K562 (cell line): Measurements from ENCODE around the gene HLA-E. TPM values are rescaled to one million over a fixed set of nuclear protein-coding genes. Genes with fewer than 3 reads are reported as not detected.

Experiments
- ARID1B ChIP-seq: fragments of 450-650 bp; IDR thresholded peaks from 2 replicates; pipeline ENCODE4 v1.6.1; 2016; ENCODE audit warnings: antibody characterized with exemption, mild to moderate bottlenecking, inconsistent platforms
- E2F3 ChIP-seq: fragments of 250-450 bp; sonication (Bioruptor Pico); IDR thresholded peaks from 2 replicates; pipeline ENCODE4 v1.4.0; 2020; ENCODE audit warnings: mild to moderate bottlenecking
- EP300 ChIP-seq: IDR thresholded peaks from 2 replicates; pipeline ENCODE4 v1.6.1; 2012; ENCODE audit warnings: low read length, improper control_type of control experiment
- ESRRA ChIP-seq: fragments of 450-650 bp; IDR thresholded peaks from 2 replicates; pipeline ENCODE4 v1.6.1; 2014; ENCODE audit warnings: low read depth, mild to moderate bottlenecking, moderate library complexity, borderline replicate concordance
- FOXM1 ChIP-seq, 2 experiments: fragments of 450-650 bp in 1 of 2; sonication (generic) in 1 of 2; formaldehyde crosslinking in 1 of 2; IDR thresholded peaks; 2 replicates each; pipeline versions ENCODE4 v1.6.1 to v1.9.0; 2017 to 2022; ENCODE audit warnings: low read depth in 2 of 2, mild to moderate bottlenecking in 2 of 2, missing genetic modification reagents in 1 of 2, moderate library complexity in 1 of 2
- LEF1 ChIP-seq: fragments of 450-650 bp; IDR thresholded peaks from 2 replicates; pipeline ENCODE4 v1.6.1; 2016; ENCODE audit warnings: mild to moderate bottlenecking
- MTF1 ChIP-seq: fragments of 250-450 bp; sonication (Bioruptor Pico); IDR thresholded peaks from 2 replicates; pipeline ENCODE4 v1.9.0; 2021; ENCODE audit warnings: moderate library complexity, mild to moderate bottlenecking, inconsistent platforms, borderline replicate concordance
- MYC ChIP-seq, 2 experiments: fragments of 250-450 bp in 1 of 2; sonication (Bioruptor Pico) in 1 of 2; IDR thresholded peaks; 2 replicates each; pipeline versions ENCODE4 v1.5.1 to v1.6.1; 2012 to 2021; ENCODE audit warnings: low read depth in 2 of 2, borderline replicate concordance in 1 of 2, improper control_type of control experiment in 1 of 2, low read length in 1 of 2, mild to moderate bottlenecking in 1 of 2, moderate library complexity in 1 of 2
- MYNN ChIP-seq, 2 experiments: sonication (generic); formaldehyde crosslinking in 1 of 2; IDR thresholded peaks; 2 replicates each; pipeline versions ENCODE4 v1.5.0 to v1.6.1; 2016 to 2020; ENCODE audit warnings: antibody characterized with exemption in 1 of 2, missing genetic modification reagents in 1 of 2
- RCOR1 ChIP-seq, 2 experiments: IDR thresholded peaks; 2 replicates each; pipeline ENCODE4 v1.6.1; 2012; ENCODE audit warnings: low read depth in 2 of 2, low read length in 2 of 2, borderline replicate concordance in 1 of 2, improper control_type of control experiment in 1 of 2
- TRIM24 ChIP-seq, 2 experiments: fragments of 450-650 bp; IDR thresholded peaks; 2 replicates each; pipeline ENCODE4 v1.6.1; 2016
- ZC3H8 ChIP-seq: fragments of 450-650 bp; IDR thresholded peaks from 2 replicates; pipeline ENCODE4 v1.6.1; 2017
- ZNF224 ChIP-seq: sonication (generic); formaldehyde crosslinking; IDR thresholded peaks from 2 replicates; pipeline ENCODE4 v1.8.0; 2022; ENCODE audit warnings: mild to moderate bottlenecking, missing genetic modification reagents
- ZNF518B ChIP-seq: fragments of 250-450 bp; sonication (Bioruptor Pico); IDR thresholded peaks from 2 replicates; pipeline ENCODE4 v1.5.0; 2021; ENCODE audit warnings: mild to moderate bottlenecking, moderate library complexity
- polyA plus RNA-seq, 8 experiments: library from polyadenylated mRNA; depleted of rRNA in 4 of 8; stranded (reverse) in 5 of 8; unstranded in 3 of 8; fragments of >200 nt; fragmentation: Nextera tagmentation in 2 of 8; fragmentation: Illumina TruSeq in 1 of 8; extraction: Ambion mirVana in 2 of 8; extraction: Trizol in 1 of 8; gene quantifications; 2 replicates each; pipeline versions ENCODE4 v1.2.1 to v1.2.3, GENCODE V29; 2011 to 2014; ENCODE audit warnings: inconsistent platforms in 1 of 8, missing spikeins in 1 of 8
- total RNA-seq, 7 experiments: library from RNA; depleted of rRNA in 6 of 7; stranded (reverse); fragments of >200 nt in 6 of 7; fragmentation: Illumina TruSeq in 2 of 7; extraction: Trizol in 2 of 7; gene quantifications; 2 replicates each; pipeline versions ENCODE4 v1.2.1 to v1.2.3, GENCODE V29; 2011 to 2021; ENCODE audit warnings: low replicate concordance in 1 of 7
- TF ChIP-seq, protein P1 (sequence below): fragments of 250-450 bp; sonication (Bioruptor Pico); IDR thresholded peaks from 2 replicates; pipeline ENCODE4 v1.4.0; 2020
- TF ChIP-seq, protein P2 (sequence below): fragments of 250-450 bp; sonication (Bioruptor Pico); IDR thresholded peaks from 2 replicates; pipeline ENCODE4 v1.9.0; 2021; ENCODE audit warnings: mild to moderate bottlenecking
- TF ChIP-seq, protein P3 (sequence below): fragments of 450-650 bp; IDR thresholded peaks from 2 replicates; pipeline ENCODE4 v1.6.1; 2017; ENCODE audit warnings: antibody characterized with exemption, mild to moderate bottlenecking

HLA-E gene
- total and polyA plus RNA-seq, 9 of the 15 experiments (the other 6 are each of a cell fraction or from before 2014, with no cell fraction given) = 3.2 to 39.9 (median 26.8) TPM

GRCh38 chr6:30508890-30509736 is 19.8 kb downstream of the HLA-E start (continued):
- TF ChIP-seq, protein P1, sequence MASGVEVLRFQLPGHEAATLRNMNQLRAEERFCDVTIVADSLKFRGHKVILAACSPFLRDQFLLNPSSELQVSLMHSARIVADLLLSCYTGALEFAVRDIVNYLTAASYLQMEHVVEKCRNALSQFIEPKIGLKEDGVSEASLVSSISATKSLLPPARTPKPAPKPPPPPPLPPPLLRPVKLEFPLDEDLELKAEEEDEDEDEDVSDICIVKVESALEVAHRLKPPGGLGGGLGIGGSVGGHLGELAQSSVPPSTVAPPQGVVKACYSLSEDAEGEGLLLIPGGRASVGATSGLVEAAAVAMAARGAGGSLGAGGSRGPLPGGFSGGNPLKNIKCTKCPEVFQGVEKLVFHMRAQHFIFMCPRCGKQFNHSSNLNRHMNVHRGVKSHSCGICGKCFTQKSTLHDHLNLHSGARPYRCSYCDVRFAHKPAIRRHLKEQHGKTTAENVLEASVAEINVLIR (CRISPR knock-in tag) = peak; percentile 40; the same call in 1 of the 2 replicates
- TF ChIP-seq ESRRA (peak; percentile 87; the same call in 1 of the 2 replicates), EP300 (peak; percentile 36; the same call in 1 of the 2 replicates), FOXM1 (IDR thresholded peaks at IDR 0.05; ENCODE audit: low read depth) (peak; percentile 50; the same call in 1 of the 2 replicates), FOXM1 (CRISPR knock-in tag; IDR thresholded peaks at IDR 0.05; ENCODE audit: low read depth) (no peak), ARID1B (peak; percentile 31; the same call in 1 of the 2 replicates), MTF1 (no peak), TRIM24 (IDR thresholded peaks at IDR 0.05) (peak in 1 of 2 experiments; percentile 6; a peak in 1 of 4 replicates), ZNF518B (0 out of 2 replicates have a peak, but pooled peaks have one; percentile 33), RCOR1 (IDR thresholded peaks at IDR 0.05; ENCODE audit: borderline replicate concordance in 1 of 2, low read depth in 2 of 2, low read length in 2 of 2) (peak in 1 of 2 experiments; percentile 34; a peak in 1 of 4 replicates), MYNN (IDR thresholded peaks at IDR 0.05) (no peak), MYNN (CRISPR knock-in tag; IDR thresholded peaks at IDR 0.05) (no peak), E2F3 (CRISPR knock-in tag) (no peak), LEF1 (peak; percentile 68; the same call in 1 of the 2 replicates), MYC (IDR thresholded peaks at IDR 0.05; ENCODE audit: low read depth, low read length) (no peak), MYC (CRISPR knock-in tag; IDR thresholded peaks at IDR 0.05; ENCODE audit: borderline replicate concordance, low read depth) (0 out of 2 replicates have a peak, but pooled peaks have one; percentile 21), ZC3H8 (no peak), ZNF224 (CRISPR knock-in tag) (no peak)
- TF ChIP-seq, protein P2, sequence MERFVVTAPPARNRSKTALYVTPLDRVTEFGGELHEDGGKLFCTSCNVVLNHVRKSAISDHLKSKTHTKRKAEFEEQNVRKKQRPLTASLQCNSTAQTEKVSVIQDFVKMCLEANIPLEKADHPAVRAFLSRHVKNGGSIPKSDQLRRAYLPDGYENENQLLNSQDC (CRISPR knock-in tag) = no peak
- TF ChIP-seq, protein P3, sequence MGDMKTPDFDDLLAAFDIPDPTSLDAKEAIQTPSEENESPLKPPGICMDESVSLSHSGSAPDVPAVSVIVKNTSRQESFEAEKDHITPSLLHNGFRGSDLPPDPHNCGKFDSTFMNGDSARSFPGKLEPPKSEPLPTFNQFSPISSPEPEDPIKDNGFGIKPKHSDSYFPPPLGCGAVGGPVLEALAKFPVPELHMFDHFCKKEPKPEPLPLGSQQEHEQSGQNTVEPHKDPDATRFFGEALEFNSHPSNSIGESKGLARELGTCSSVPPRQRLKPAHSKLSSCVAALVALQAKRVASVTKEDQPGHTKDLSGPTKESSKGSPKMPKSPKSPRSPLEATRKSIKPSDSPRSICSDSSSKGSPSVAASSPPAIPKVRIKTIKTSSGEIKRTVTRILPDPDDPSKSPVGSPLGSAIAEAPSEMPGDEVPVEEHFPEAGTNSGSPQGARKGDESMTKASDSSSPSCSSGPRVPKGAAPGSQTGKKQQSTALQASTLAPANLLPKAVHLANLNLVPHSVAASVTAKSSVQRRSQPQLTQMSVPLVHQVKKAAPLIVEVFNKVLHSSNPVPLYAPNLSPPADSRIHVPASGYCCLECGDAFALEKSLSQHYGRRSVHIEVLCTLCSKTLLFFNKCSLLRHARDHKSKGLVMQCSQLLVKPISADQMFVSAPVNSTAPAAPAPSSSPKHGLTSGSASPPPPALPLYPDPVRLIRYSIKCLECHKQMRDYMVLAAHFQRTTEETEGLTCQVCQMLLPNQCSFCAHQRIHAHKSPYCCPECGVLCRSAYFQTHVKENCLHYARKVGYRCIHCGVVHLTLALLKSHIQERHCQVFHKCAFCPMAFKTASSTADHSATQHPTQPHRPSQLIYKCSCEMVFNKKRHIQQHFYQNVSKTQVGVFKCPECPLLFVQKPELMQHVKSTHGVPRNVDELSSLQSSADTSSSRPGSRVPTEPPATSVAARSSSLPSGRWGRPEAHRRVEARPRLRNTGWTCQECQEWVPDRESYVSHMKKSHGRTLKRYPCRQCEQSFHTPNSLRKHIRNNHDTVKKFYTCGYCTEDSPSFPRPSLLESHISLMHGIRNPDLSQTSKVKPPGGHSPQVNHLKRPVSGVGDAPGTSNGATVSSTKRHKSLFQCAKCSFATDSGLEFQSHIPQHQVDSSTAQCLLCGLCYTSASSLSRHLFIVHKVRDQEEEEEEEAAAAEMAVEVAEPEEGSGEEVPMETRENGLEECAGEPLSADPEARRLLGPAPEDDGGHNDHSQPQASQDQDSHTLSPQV = 0 out of 2 replicates have a peak, but pooled peaks have one; percentile 57
